NCI-H345 (cell line): ENCODE data around the gene NEBL.

Experiments
- DNase-seq: peaks from one replicate; lab custom pipeline; 2025; lab: John Stamatoyannopoulos, UW

NEBL gene

GRCh38 chr10:20901110-20901509, 4.0 kb upstream of the NEBL start:
- no peak for DNase-seq

- no peak for DNase-seq
Measured at GRCh38 chr10:20898866-20899535, 1.9 kb upstream of the NEBL start.

- DNase-seq = no peak
Measured at GRCh38 chr10:20893297-20893696, 3.8 kb downstream of the NEBL start.

- no peak for DNase-seq
Measured at GRCh38 chr10:20892796-20893195, 4.3 kb downstream of the NEBL start.

- DNase-seq = no peak
Measured at GRCh38 chr10:20892011-20892585, 5.0 kb downstream of the NEBL start.

GRCh38 chr10:20891338-20891714, 5.8 kb downstream of the NEBL start:
- no peak for DNase-seq

DNA sequence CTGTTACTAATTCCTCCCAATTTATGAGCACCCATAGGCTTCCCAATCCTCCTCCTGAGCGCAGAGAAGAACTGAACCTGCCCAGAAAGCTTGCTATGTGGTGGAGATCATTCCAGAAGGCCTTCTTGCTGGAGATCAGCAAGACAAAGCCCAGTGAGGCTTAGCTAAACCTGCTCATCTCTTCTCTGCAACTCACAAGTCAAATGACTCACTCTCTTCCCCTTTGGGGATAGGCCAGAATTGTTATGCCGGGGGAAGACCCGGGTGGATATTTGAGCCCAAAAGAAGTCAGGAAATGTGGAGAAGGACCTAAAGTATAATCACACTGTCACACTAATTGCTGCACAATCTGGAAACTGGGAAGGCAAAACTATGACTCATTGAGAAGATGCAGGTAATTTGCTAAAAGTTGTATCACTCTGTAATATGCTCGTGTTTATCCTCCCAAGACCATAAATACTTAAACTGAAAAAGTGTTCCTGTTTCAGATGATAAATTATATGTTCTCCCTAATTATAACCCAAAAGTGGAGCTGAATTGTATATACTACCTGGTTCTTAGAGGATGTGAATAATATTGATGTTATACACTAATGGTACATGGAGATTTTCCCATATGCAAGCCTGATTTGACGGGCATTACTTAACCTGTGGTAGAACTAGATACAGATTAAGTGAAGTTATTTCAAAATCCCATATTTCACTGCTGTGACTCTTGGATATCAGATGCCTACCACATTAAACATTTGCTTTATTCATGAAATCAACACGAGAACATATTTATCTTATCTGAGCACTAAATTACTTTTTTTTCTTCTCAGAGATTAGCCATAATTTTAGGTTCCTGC, 6.4 kb downstream of the NEBL start:
- DNase-seq = no peak

DNA sequence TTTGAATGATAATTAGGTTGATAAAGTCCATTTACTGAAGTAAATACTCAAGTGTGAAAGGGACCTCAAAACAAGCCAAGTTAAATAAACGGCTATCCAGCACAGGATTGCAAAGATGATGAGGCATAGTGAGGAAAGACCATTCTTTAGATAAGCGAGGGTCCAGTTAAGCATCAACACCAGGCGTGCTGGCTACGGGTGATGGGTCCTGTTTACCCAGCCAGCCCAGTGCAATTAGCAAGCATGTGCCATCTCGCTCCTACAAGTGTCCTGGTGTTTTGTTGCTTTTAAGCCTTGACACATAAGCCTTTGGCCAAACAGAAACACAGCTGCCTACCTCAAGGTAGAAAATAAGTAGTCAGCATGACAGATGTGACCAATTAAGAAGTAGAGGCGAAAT, 7.1 kb downstream of the NEBL start:
- peak; percentile 29 for DNase-seq

GRCh38 chr10:20888620-20889330, 8.3 kb downstream of the NEBL start:
- DNase-seq = no peak

GRCh38 chr10:20887706-20888555, 9.2 kb downstream of the NEBL start:
- DNase-seq = peak; percentile 60

GRCh38 chr10:20885678-20886077, 11.4 kb downstream of the NEBL start:
- no peak for DNase-seq

- no peak for DNase-seq
Measured at GRCh38 chr10:20883552-20883951, 13.6 kb downstream of the NEBL start.

DNA sequence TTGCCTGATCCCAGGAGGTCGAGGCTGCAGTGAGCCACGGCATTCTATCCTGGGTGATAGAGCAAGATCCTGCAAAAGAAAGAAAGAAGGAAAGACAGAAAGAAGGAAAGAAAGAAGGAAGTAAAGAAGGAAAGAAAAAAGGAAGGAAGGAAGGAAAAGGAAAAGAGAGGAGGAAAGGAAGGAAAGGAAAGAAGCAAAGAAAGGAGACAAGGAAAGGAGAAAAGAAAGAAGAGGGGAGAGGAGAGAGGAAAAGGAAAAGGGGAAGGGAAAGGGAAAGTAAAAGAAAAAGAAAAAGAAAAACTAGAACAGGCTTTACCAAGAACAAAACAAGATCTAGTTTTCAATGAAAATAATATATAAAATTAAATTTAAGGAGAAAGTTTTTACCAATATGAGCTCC, 15.0 kb downstream of the NEBL start:
- no peak for DNase-seq

GRCh38 chr10:20879136-20879535, 18.0 kb downstream of the NEBL start:
- no peak for DNase-seq

DNA sequence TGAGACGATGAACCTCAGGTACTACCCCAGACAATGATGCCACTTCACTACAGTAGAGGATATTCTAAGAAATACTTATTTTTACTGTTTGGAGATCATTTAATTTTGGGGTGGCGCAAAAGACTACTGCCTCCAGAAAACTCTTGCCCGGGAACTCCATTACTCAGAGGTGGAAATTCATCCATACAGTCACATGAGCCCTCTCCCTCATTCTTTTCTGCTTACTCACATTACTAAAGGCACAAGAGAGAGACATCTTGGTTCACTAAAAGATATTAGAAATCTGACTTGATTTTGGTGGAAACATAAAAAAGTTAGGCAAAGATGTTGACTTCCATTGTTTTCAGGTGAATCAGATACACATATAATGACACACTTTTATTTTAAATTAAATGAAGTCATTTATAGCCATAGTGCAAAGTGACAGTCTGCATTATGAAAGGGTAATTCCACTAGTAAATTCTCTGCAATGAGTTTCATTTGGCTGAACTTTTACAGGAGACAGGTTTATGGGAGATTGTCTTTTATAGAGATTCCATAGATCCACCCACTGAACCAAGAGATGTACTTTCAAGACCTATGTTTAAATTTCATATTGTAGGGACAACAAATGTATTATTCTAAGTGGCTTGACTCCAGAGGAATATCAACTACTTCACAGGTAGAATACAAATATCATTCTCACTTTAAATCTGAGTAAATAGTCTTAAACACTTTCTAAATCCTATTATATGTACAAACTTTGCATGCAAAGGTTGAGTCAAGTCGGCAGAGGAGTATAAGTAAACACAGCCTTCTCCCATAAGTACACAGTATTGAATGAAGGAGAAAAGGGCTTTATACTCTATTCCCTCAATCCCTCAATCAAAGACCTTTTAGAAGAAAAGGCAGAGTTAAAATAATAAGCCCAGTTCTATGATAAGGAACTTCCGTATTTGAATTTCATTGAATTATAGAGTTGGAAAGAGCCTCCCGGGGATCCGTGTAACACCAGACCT, 18.8 kb downstream of the NEBL start:
- no peak for DNase-seq

DNA sequence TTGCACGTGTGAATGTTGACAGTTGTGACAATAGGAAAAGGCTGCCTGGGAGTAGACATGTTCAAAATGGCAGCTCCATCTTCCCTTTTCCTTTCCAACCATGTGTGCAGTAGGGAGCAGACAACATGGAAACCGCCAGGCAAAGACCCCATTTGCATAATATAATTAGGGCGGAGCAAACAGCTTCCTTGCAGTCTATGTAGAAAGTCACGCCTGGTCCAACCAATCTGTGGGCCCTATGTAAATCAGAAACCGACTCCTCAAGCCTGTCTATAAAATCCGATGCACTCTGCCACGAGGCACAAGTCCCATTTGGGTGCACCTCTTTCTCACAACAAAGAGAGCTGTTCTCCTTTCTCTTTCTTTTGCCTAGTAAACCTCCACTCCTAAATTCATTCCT, 19.6 kb downstream of the NEBL start:
- DNase-seq = no peak

DNA sequence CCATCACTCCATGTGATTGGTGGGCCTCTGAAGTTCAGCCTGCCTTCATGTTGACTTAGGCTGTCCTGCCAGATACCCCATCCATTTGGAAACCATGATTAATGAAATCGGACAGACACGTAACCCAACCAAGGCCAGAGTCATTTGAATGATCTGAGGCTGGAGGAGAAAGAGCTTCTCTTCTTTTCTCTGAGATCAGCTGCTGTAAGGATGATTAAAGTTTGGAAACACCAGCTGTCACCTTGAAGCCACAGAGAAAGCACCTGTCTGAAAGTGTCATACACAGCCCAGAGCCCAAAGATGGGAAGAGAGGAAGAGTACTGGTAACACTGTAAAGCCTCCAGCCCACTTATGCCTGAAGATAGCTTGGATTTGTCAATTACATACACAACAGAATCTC, 22.9 kb downstream of the NEBL start:
- no peak for DNase-seq

GRCh38 chr10:20871970-20872369, 25.1 kb downstream of the NEBL start:
- peak; percentile 66 for DNase-seq

DNA sequence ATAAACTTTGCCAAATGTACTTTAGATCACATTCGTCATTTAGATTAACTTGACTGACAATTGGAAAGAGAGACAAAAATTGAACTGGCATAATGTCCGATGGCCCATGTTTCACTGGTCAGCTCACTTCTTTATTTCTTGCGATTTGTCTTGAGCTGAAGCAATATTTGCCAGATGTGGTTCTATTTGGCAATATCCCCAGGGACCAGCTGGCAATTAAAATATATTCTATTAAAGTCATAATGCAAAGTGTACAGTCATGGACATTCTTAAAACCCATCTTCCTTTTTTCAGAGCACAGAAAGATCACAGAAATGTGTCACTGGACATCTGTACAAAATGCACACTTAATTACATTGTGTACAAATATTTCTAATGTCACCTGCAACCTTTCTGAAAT, 26.3 kb downstream of the NEBL start:
- DNase-seq = no peak

DNA sequence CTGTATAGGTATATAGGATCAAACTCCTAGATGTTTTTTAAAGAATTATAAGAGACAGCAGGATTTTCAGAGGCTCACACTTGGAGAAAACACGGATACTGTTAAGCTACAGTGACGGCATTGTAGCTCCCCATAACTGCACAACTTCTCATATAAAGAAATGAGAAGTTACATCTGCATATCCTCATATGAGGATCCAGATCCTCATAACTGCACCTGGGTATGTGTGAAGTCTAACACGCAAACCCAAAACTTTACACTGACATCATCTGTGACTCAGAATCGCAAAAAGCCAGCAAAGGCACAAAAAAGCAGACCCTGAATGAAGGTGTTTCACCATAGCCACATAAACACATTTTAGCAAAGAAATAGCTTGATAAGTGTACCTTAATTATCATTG, 34.1 kb downstream of the NEBL start:
- DNase-seq = no peak
